Left cardiac atrium (tissue), 4 donors: ENCODE data around the gene NOS3. TPM values are rescaled to one million over a fixed set of nuclear protein-coding genes. Genes with fewer than 3 reads are reported as not detected.

Source experiments
- ATAC-seq, 2 donors: fragments of 200-7000 bp; cut with Tn5 transposase; one replicate each; pipeline ENCODE4 v1.9.1; 2020; ENCODE audit warnings: mild to moderate bottlenecking in 2 of 2, moderate library complexity in 2 of 2
- DNase-seq: peaks from one replicate; pipeline ENCODE4 v3.0.0-alpha.2; 2020
- intact Hi-C, 2 donors: fragments of 100-400 bp; cut with DNase I; formaldehyde crosslinking; loops; one replicate each; pipeline versions ENCODE4 v1.14.1 to v1.15.1; 2022 to 2023
- total RNA-seq, 2 donors: library from RNA; stranded (reverse); fragmentation: NEBNext Ultra II Directional; extraction: Animal tissue kit (Norgen Biotek cat#: 25700); gene quantifications; one replicate each; pipeline ENCODE4 v1.2.1, GENCODE V29; 2021
- donor health status: DM: no; HTN: yes; CAD: no.
- donor health status: DM: no; HTN: yes; CAD: no; lungs with severe emphysema.
- donor health status: DM: yes; HTN: yes; CAD: no.
- donor health status: Dilated cardiomyopathy.

The NOS3 gene
- total RNA-seq, 2 donors from 2014 or later = 13.1 to 63.9 TPM

DNA sequence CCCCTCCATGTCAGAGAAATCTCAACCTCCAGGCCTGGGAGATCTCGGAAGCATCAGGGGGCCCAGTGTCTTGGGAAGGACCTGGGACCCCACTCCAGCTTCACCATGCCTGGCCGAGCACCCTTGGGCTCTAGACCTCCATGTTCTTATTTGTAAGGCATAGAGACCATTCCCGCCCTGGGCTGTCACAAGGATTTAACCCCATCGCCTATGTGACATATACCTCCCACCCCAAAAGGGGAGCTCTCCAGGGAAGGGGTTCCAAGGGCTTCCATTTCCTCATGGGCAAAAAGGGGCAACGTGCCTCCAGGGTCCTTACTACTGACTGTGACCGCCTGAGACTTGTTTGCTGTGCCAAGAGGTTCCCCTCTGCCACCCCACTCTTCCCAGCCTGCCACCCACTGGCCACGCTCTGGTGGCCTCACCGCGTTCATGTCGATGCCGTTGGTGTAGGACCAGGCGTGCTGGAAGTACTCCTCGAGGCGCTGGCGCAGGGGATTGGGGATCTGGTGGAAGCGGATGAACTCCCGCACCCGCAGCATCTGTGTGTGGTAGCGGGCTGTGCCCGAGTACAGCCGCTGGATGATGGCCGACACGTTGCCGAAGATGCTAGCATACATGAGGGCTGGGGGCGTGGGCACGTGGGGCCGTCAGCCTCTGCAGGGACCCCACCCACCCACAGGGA is 40.2 kb upstream of the NOS3 start:
- ATAC-seq = no peak
- DNase-seq = peak; percentile 19
- intact Hi-C loops = no loop called here

DNA sequence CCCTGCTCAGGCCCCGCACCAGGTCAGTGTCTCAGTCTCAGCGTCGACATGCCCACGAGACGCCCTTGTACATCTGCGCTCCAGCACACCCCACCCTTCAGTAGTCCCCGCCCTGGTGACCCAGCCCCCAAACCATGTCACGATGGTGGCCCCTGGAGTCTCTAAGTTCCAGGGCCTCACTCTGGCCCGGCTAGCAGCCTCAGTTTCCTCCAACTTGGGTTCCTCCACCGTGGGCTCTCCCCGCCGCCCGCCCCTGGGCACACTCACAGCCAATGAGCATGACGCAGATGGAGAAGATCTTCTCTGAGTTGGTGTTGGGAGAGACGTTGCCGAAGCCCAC is 39.7 kb upstream of the NOS3 start:
- DNase-seq (no peak), ATAC-seq (no peak)
- intact Hi-C loops = no loop called here

- no peak for ATAC-seq
- intact Hi-C loops = no loop called here
- peak; percentile 8 for DNase-seq
Measured at GRCh38 chr7:150951521-150951920, 39.3 kb upstream of the NOS3 start.

DNA sequence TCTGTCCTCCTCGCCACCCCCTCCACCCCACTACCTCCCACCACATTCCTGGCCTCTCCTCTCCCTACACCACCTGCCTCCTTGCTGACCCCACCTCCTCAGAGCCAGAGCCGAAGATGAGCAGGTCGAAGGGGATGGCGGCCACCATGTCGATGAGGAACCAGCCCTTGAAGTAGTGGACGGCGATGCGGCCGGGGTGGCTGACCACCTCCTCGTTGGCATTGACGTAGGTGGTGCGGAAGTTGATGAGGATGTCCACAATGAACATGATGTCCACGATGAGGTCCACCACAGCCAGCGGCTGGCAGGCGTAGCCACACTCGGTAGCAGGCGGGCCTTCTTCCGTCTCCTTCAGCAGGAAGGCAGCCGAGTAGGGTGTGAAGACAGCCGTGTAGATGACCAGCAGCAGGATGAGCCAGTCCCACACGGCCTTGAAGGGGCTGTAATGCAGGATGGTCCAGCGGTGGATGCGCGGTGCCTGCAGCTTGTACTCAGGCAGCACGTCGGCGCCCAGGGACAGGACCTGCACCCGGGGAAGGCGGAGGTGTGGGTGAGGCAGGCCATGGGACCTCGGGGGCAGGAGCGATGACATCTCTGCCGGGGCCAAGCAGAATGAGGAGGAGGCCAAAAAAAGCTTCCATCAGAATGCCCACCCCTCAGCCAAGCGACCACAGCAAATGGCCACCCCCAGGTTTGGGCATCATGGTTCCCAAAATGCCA is 38.3 kb upstream of the NOS3 start:
- peak; percentile 30 for DNase-seq
- intact Hi-C loops = no loop called here
- ATAC-seq = no peak

DNA sequence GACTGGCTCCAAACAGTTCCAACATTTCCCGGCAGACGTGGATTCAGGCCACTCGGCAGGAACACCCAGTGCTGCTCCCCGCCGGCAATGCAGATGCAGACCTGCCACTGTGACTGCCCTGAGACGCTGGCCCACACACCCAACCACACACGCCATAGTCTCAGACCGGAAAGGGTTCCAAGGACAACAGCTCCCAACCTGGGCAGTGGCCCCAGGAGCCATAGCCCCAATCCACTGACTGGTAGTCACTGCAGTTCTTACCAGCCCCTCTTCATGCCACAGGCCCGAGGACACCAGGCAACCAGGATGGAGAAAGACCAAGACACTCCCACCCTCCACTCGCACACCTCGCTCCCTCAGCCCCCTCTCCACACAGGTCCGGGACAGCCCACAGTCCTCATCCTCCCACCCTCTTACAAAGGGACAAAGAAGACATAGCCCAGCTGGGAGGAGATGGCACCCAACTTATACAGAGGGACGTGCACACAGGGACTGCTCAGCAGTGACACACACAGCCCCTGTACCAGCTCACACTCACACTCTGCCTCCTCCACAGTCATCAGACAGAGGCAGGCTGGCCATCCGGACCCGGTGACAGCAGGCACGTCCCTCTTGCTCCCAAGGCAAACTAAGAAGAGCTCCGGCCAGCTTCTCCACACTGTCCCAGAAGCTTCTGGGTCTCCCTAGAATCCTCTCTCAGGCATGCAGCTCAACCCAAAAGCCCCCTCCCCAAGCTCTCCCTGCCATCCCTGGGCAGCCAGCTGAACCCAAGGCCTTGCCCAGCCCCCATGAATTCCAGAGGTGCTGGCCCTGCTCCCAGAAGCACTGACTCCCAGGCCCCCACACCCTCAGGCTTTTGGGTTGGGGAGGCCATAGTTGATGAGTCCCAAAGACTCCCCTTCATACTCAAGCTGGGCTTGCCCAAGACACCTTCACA is 37.5 kb upstream of the NOS3 start:
- ATAC-seq (no peak), DNase-seq (peak; percentile 25)
- intact Hi-C loops = no loop called here

DNA sequence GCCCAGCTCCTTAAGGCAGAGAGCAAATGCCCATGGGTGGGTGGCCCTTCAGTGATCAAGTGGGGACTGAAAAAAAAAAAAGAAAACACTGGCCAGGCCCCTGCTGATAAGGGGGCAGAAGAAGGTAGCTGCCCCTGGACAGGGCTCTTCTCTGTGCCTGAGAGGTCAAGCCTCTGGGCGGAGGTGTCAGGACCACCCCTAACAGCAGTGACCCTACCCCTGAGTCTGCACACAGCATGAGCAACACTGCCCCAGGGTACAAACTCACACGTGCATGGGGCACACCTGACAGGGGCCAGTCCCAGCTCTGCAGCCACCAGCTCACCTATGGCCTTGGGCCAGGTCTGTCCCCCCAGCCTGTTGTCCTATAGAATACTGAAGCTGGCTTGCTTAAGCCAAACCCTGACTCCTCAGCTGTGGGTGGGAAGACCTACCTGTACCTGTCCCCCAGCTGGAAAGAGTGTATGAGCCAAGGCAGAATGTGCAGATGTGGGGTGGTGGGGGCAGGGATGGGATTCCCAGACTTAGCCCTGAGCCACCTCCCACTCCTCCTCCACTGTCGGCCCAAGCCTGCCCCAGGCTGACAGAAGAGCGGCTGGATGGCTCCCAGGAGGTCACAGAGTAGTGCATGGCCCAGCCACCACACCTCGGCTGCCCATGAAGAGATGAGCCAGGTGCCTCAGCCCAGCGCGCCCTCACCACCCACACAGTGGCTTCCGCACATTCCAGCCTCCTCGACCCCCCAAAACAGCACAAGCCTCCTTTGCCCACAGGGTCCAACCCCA is 36.4 kb upstream of the NOS3 start:
- intact Hi-C loops = no loop called here
- no peak for DNase-seq
- peak in 1 of 2 donors; percentile 10 for ATAC-seq

DNA sequence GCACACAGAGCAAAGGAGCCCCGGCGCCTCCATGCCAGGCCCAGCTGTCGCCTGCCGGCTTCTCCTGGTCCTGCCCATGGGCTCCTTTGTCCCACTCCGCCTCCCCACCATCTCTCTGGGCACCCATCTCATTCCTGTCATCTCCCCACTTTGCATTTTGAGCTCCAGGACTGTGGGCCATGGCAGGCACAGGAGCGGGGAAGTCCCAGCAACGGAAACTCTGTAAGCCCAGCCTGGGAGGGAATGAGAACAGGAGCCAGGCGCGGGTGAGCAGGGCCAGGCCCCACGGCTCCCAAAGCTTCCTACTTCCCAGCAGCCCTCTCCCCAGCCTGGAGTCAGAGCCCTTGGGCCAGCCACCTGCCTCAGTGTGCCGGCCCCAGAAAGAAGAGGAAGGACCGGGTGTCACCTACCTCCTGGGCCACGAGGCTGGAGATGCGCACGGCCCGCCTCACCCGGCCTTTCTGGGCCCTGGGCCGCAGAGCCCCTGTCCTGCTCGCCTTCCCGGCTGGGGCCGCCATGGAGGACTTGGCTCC is 35.8 kb upstream of the NOS3 start:
- DNase-seq (no peak), ATAC-seq (peak in 1 of 2 donors; percentile 12)
- intact Hi-C loops = no loop called here

GRCh38 chr7:150955519-150956394 is 35.1 kb upstream of the NOS3 start:
- ATAC-seq (peak; percentile 65 to 72), DNase-seq (peak; percentile 65)
- intact Hi-C loops = no loop called here

DNA sequence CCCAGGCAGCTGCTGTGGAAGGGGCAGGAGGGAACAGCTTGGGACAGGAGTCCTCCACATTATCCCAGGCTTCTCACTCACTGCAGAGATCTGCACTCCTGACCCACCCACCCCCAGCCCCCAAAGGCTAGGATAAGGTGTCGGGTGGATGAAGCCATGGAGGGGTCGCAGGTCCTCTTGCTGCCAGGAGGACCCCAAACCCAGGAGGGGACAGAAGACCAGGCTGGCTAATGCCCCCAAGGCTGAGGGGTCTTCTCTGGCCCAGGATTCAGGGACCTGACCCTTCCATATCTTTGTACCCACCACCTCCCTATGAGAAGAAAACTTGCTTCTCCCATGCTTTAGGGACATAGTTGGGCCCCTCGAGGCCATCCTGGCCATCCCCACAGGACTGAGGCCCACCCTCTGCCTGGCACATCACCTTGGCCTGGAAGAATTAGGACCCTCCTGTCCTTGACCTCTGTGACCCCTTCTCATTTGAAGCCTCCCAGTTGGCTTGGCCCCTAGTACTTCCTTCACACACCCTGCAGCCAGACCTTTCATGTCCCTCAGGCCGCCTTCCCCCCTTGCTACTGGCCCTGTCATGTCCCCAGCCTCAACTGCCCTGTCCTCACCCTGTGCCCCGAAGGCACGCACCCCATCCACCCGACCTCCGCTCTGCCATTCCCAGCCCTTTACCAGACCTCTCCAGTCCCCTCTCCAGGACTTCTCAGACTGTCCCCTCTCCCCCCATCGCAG is 34.3 kb upstream of the NOS3 start:
- DNase-seq (no peak), ATAC-seq (no peak)
- intact Hi-C loops = no loop called here

- intact Hi-C loops = no loop called here
- no peak for ATAC-seq
Measured at GRCh38 chr7:150957133-150958020, 33.4 kb upstream of the NOS3 start.

DNA sequence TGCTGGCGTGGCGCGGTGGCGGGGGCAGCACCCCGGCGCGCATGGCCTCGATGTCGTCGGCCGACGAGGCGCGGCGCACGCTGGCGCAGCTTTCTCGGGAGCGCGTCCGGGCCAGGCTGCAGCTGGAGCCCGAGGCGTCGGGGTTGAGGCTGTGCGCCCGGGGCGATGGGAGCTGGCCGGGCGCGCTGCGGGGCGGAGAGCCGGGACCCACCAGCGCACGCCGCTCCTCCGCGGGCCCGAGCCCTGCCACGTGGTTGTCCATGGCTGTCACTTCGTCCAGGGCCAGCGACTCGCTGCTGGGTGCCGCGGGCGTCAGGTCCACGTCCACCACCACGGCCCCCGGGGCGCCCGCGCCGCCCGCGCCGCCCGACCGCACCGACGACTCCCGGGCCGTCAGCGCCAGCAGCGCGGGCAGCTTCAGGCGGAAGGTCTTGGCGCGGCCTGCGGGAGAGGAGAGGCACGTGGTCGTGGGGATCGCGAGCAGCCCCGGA is 32.7 kb upstream of the NOS3 start:
- intact Hi-C loops = no loop called here
- DNase-seq (no peak), ATAC-seq (no peak)

More at GRCh38 chr7:150957133-150958020, 33.4 kb upstream of the NOS3 start:
- no peak for DNase-seq

DNA sequence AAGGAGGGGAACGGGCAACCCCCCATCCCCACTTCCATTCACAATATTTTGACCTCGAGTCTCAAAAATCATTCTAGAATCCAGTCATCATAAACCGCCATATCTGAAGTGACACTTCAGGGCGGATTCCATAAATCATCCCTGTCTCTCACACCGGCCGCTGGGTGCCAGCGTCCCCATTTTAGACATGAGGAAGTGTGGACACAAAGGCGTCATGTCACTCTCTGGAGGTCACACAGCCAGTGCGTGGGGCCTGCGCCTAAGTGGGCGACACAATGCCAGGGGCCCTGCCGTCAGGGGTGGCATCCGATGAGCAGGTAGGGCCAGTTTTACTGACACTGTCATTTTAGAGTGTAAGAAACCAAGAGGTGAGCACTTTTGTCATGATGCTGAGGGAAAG is 32.2 kb upstream of the NOS3 start:
- intact Hi-C loops = no loop called here
- ATAC-seq (peak in 1 of 2 donors; percentile 3), DNase-seq (no peak)

DNA sequence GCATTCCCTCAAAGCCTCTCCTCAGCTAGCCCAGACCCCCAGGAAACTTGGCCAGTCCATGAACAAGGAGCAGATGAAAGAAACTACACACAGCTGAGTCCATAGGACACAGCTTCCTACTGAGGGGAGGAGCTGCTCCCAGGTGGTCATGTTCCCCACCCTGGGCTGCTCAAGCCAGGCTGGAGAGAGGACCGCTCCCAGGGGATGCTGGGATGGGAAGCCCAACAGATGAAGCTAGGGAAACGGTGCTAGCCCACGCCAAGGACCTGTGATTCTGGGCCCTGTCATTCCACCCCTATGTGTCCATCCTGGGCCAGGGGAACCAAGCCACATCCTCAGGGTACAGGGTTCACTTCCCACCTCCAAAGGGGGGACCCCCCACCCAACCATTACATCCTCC is 31.7 kb upstream of the NOS3 start:
- DNase-seq (no peak), ATAC-seq (no peak)
- intact Hi-C loops = no loop called here

DNA sequence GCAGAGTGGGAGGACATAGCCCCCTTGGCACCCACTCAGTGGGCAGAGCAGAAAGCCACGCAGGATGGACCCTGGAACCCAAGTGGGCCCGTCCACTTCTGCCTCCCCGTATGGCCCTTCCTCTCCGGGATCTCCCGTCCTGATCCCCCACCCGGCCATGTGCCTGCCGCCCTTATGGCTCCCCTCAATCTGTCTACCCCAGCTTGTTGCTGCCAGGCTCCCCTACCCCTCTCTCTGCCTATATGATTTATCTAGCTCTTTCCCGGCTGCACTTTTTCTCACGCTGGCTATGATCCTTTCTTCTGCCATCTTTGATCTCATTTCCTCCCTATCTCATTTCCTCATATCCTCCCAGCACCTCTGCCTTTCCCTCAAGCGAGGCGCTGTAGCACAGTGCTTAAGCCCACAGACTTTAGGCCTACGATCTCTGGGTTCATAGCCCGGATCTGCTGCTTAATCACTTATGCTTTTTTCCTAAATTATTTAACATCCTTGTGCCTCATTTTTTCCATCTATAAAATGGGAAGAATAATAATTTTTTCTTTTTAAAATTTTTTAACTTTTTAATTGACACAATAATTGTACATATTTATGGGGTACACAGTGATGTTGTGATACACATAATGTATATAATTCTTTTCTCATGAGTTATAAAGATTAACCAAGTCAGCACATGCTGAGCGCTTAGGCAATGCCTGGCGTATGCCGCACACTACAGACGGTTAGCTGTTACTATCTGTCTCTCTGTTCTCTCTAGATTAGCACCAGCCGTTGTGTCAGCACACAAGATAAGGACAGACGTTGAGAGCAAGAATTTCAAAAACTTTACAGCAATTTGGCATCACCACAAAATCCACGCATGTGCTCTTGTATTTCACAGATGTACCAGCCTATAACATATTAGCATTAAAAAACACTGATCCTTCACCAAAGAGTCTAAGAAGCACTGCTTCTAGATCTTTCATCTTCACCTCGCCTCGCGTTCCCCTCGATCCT is 30.8 kb upstream of the NOS3 start:
- intact Hi-C loops = no loop called here
- DNase-seq = no peak
- ATAC-seq = peak in 1 of 2 donors; percentile 12
